GM12875 (cell line): ENCODE data around the gene CD8A.

ENCODE experiments used
- H3K4me3 ChIP-seq: one replicate; pipeline ENCODE4 v1.5.1; 2011; ENCODE audit warnings: low read depth, low read length, control low read depth
- TF ChIP-seq, protein P1 (sequence below): IDR thresholded peaks from 2 replicates; pipeline ENCODE4 v1.5.1; 2011; ENCODE audit warnings: low read depth, mild to moderate bottlenecking, control low read depth, inconsistent platforms, low read length, moderate library complexity, borderline replicate concordance; ENCODE audit not compliant: insufficient read depth

CD8A gene

DNA sequence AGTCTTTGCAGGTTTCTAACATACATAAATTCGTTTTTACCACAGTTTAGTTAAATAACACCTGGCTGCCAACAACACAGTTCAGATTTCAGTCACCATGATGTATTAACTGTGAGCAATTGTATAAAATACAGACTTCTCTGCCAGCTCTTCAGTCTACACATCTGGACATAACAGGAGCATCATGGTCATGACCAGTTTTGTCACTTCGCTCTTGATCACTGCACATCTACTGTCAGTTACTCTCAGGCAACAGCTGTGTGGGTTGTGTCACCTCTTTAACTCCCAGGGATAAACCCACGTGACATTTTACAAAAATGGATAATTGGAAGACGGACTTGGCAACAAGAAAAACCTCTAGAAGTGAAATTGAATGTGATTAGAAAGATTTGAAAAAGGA is 30.3 kb downstream of the CD8A start:
- TF ChIP-seq, protein P1, sequence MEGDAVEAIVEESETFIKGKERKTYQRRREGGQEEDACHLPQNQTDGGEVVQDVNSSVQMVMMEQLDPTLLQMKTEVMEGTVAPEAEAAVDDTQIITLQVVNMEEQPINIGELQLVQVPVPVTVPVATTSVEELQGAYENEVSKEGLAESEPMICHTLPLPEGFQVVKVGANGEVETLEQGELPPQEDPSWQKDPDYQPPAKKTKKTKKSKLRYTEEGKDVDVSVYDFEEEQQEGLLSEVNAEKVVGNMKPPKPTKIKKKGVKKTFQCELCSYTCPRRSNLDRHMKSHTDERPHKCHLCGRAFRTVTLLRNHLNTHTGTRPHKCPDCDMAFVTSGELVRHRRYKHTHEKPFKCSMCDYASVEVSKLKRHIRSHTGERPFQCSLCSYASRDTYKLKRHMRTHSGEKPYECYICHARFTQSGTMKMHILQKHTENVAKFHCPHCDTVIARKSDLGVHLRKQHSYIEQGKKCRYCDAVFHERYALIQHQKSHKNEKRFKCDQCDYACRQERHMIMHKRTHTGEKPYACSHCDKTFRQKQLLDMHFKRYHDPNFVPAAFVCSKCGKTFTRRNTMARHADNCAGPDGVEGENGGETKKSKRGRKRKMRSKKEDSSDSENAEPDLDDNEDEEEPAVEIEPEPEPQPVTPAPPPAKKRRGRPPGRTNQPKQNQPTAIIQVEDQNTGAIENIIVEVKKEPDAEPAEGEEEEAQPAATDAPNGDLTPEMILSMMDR, result no peak
- no peak overlapping the region for H3K4me3 ChIP-seq

DNA sequence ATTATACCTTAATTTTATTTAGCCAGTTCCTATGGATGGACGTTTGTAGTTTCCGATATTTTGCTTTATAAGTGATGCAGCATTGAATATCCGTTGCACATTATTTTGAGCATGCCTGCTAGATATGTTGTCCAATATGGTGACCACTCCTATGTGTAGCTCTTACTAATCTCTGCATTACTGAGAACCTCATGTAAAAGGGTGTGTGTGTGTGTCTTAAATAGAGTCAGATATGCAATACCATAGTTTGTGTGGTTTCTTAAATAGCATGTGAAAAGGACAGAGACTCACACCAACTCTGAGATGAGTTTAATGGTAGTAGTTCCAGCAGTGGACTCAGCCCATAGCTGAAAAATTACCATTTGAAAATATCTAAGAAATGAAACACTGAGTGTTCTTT is 32.3 kb downstream of the CD8A start:
- no peak overlapping the region for H3K4me3 ChIP-seq
- TF ChIP-seq, protein P1, result no peak

DNA sequence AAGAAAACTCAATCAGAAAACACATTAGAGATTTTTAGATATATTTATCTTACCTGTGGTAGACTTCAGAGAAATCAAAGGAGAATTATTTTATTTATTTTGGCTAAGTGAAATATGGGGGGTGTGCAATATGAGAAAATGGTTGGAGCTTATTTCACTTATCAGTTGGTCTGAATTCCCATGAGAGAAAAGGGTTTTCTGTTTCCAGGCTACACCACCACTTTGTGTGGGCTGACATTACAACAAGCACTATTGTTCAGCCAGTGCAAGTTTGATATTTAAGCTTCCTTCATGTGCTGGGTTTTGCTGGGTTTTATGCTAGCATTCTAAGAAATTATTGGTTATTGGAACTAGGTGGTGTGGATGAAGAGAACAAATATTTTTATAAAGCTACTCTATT is 37.1 kb downstream of the CD8A start:
- no peak overlapping the region for H3K4me3 ChIP-seq
- TF ChIP-seq, protein P1, result no peak

DNA sequence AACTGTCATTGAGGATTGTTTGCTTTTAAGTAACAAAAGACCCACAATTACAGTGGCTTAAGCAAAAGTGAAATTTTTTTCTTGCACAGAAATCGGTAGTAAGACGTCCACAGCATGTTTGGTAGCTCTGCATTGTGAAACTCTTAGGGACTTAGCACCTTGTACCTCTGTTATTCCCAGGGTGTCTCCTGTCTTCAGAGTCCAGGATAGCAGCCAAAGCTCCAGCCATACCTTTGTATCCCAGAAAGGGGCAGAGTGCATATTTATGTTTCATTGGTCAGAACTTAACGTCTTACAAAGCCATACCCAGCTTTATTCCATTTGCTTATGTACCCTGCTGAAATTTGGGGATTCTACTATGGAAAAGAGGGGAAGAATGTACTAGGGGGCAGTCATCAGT is 37.8 kb downstream of the CD8A start:
- TF ChIP-seq, protein P1, result no peak
- no peak overlapping the region for H3K4me3 ChIP-seq

DNA sequence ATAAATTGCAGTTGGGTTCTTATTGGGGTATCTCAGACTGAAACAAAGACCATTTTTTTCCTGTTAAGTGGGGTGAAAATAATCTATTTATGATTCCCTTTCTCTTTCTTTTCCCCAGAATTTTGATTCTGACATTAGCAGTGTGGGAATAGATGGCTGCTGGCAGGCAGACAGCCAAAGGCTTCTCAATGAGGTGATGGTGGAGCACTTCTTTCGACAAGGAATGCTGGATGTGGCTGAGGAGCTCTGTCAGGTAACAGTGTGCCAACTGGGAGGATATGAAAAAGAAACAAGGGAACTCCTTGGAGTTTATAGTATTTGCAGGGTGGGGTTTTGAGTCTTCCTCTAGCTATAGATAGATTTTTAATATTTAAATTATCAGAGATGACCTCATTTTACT is 38.9 kb downstream of the CD8A start:
- TF ChIP-seq, protein P1, result no peak
- H3K4me3 ChIP-seq, result no peak overlapping the region

DNA sequence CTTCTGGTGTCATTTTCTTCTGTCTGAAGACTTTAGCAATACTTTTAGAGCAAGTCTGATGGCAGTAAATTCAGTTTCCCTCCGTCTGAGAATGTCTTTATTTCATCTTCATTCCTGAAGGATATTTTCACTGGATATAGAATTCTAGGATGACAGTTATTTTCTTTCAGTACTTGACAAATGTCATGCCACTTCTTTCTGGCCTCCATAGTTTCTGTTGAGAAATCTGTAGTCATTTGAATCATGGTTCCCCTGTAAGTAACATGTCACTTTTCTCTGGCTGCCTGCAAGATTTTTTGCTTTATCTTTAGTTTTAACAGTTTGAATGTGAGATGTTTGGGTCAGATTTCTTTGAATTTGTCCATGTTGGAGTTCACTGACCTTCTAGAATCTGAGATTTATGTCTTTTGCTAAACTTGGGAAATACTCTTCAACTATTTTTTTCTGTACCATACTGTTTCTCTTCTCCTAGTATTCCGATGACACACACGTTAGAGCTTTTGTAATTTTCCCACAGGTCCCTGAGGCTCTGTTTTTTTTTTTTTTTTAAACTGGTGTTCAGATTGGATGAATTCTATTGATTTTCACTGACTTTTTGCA is 40.4 kb downstream of the CD8A start:
- no peak overlapping the region for H3K4me3 ChIP-seq
- TF ChIP-seq, protein P1, result no peak
